ENCODE measurements around the gene ACTG1.
A peak's percentile ranks its signal among the peaks of the same experiment; 100 is the strongest.

The ACTG1 gene
- total RNA-seq = 1,014 to 2,417 reads per million in 2 experiments

- DNase-seq (ENCODE audit: low read depth) = peak; percentile 88
Observed at GRCh38 chr17:81512562-81513371, at the start of gene ACTG1. Gene ACTG1, minus strand, starts transcription at chr17:81512799. Its CDS starts 445 bp downstream, at chr17:81512354.

- DNase-seq (ENCODE audit: low read depth) = no peak
Observed at GRCh38 chr17:81561494-81561885, 48.9 kb upstream of the ACTG1 start.

GRCh38 chr17:81558941-81559806 is 46.6 kb upstream of the ACTG1 start:
- no peak for DNase-seq (ENCODE audit: low read depth)

- no peak for DNase-seq (ENCODE audit: low read depth)
Observed at GRCh38 chr17:81558115-81558468, 45.5 kb upstream of the ACTG1 start.

DNA sequence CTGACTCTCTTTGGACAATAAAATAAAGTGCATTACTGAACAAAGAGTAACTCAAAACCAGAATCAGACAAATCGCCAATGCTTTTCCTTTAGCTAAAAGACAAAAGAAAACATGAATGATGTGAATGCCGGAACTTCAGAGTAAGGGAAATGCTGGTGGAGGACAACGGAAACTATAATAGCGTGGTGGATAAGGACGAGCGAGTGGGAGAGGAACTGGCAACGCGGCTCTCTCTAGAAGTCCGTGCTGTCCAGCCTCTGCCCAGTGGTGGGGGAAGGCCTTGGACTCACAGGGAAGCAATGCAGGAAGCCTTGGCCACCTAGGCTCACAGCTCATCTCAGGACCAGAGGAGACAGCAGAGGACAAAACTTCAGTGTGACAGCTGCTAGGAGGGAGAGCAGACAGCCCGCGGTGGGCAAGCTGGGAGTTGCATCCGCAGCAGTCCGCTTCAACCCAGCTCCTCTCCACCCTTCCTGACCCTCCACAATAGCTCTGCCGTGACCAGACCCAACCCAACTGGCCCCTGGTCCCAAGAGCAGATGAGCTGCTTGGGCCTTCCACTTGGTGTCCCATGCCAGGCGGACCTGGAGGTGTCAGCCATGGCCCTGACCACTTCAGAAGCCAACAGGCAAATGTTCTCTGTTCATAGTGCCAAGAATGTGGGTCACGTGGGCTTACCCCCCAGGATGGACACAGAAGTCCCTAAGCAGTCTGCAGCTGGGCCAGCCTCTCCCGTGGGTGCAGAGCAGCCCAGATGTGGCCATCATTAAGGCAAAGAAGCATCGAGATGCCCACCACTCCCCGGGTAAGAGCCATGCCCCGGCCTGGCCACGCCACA is 44.9 kb upstream of the ACTG1 start:
- DNase-seq (ENCODE audit: low read depth) = no peak

GRCh38 chr17:81556863-81557262 is 44.3 kb upstream of the ACTG1 start:
- no peak for DNase-seq (ENCODE audit: low read depth)

GRCh38 chr17:81556175-81556691 is 43.6 kb upstream of the ACTG1 start:
- no peak for DNase-seq (ENCODE audit: low read depth)

GRCh38 chr17:81553616-81554181 is 41.1 kb upstream of the ACTG1 start:
- DNase-seq (ENCODE audit: low read depth) = no peak

GRCh38 chr17:81553018-81553615 is 40.5 kb upstream of the ACTG1 start:
- DNase-seq (ENCODE audit: low read depth) = peak; percentile 65

- DNase-seq (ENCODE audit: low read depth) = peak; percentile 70
Observed at GRCh38 chr17:81552244-81553017, 39.8 kb upstream of the ACTG1 start, which contains the start of gene FAAP100. Gene FAAP100, minus strand, starts transcription at chr17:81552353. Its CDS starts 23 bp downstream, at chr17:81552330.

- no peak for DNase-seq (ENCODE audit: low read depth)
Observed at GRCh38 chr17:81551458-81552243, 39.1 kb upstream of the ACTG1 start.

GRCh38 chr17:81550830-81551457 is 38.3 kb upstream of the ACTG1 start:
- DNase-seq (ENCODE audit: low read depth) = no peak

DNA sequence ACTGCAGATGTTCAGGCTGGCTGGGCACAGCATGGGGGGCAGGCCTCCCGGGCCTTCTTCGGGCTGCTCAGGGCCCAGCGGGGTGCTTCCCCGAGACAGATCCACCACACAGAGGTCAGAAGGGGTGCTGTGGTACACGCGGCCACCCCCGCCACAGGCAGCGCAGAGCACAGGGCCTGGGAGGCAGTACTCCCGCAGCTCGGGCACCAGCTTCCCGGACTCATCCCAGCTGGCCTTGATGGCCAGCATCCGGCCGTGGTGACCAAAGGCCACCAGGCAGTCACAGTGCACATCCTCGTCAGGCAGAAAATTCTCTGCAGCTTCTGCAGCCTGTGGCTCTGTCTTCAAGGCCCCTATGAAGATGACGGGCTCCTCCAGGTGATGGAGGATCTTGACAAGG is 37.7 kb upstream of the ACTG1 start:
- no peak for DNase-seq (ENCODE audit: low read depth)

DNA sequence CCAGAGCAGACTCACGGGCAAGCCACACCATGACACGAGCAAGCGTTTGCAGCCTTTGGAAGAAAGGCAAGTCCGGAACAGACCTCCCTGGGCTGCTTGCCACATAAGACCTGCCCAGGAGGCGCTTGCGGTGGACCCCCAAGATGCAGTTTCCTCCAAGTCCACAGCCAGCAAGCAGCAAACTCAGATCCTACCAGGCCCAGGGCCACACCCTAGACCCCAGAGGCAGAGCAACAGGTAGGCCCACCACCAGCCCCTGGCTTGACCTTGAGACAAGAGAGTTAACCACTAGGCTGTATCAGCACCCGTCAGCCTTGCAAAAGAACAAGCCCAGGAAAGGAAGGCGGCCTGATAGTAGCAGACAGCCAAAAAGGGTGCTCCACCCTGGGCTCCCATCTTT is 37.2 kb upstream of the ACTG1 start:
- no peak for DNase-seq (ENCODE audit: low read depth)

DNA sequence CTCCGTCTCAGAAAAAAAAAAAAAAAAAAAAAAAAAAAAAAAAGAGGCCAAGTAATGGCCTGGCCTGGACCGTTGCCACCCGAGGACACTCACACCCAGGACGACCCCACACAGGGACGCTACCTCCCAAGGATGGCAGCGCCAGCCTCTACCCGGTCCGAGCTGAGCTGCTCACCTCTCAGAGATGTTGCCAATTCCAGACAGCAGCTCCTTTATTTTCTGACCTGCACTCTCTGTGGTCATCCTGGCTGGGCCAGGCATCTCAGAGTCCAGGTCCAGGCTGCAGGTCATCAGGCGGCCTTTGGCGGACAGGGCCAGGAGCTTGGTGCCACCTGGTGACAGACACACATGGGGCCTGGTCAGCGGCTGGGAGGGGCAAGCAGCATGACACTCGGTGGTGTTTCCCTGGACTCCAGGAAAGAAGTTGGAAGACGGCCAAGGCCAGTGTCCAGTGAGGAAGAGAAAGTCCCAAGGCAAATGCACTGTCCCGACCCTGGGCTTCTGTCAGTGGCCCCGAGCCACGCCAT is 36.5 kb upstream of the ACTG1 start:
- no peak for DNase-seq (ENCODE audit: low read depth)

- DNase-seq (ENCODE audit: low read depth) = no peak
Observed at GRCh38 chr17:81547614-81547982, 35.0 kb upstream of the ACTG1 start.

- DNase-seq (ENCODE audit: low read depth) = no peak
Observed at GRCh38 chr17:81546906-81547613, 34.5 kb upstream of the ACTG1 start.

Measured in T follicular helper cell (primary cell).